GM23338 (cell line): Measurements from ENCODE around the gene SLC45A1. TPM values are rescaled to one million over a fixed set of nuclear protein-coding genes. Genes with fewer than 3 reads are reported as not detected.

Source experiments
- ATAC-seq: fragments of 200-7000 bp; cut with Tn5 transposase; 3 replicates; pipeline ENCODE4 v1.9.1; 2020
- DNase-seq: peaks from one replicate; pipeline ENCODE4 v3.0.0-alpha.2; 2015; ENCODE audit warnings: low spot score
- H2AFZ ChIP-seq: fragments of 200-600 bp; sonication (generic); 2 replicates; pipeline ENCODE4 v1.8.0; 2016; ENCODE audit warnings: antibody characterized with exemption, mild to moderate bottlenecking, moderate library complexity
- H3F3A ChIP-seq: fragments of 200-600 bp; sonication (generic); replicated peaks from 2 replicates; pipeline ENCODE4 v1.8.0; 2017; ENCODE audit warnings: antibody characterized with exemption, mixed run types, low read depth
- H3K27ac ChIP-seq: fragments of 200-600 bp; sonication (generic); 2 replicates; pipeline ENCODE4 v1.6.1; 2016; ENCODE audit warnings: low read depth
- H3K27me3 ChIP-seq: fragments of 200-600 bp; sonication (generic); 2 replicates; pipeline ENCODE4 v1.8.0; 2016; ENCODE audit warnings: mild to moderate bottlenecking, mixed run types, moderate library complexity; ENCODE audit not compliant: insufficient read depth
- H3K36me3 ChIP-seq: fragments of 200-600 bp; sonication (generic); 2 replicates; pipeline ENCODE4 v1.8.0; 2016; ENCODE audit warnings: mild to moderate bottlenecking; ENCODE audit not compliant: insufficient read depth
- H3K4me1 ChIP-seq: fragments of 200-600 bp; sonication (generic); 2 replicates; pipeline ENCODE4 v1.8.0; 2016; ENCODE audit warnings: mild to moderate bottlenecking, moderate library complexity; ENCODE audit not compliant: insufficient read depth
- H3K4me2 ChIP-seq: fragments of 200-600 bp; sonication (generic); 2 replicates; pipeline ENCODE4 v1.7.1; 2017; ENCODE audit warnings: mixed run types
- H3K4me3 ChIP-seq: fragments of 200-600 bp; sonication (generic); 2 replicates; pipeline ENCODE4 v1.6.1; 2016; ENCODE audit warnings: mixed run types
- H3K79me2 ChIP-seq: fragments of 200-600 bp; sonication (generic); replicated peaks from 2 replicates; pipeline ENCODE4 v1.8.0; 2017; ENCODE audit warnings: mild to moderate bottlenecking; ENCODE audit not compliant: insufficient read depth
- H3K9me2 ChIP-seq: fragments of 200-600 bp; sonication (generic); 2 replicates; pipeline ENCODE4 v1.8.0; 2017; ENCODE audit not compliant: insufficient read depth
- H4K20me1 ChIP-seq: fragments of 200-600 bp; sonication (generic); replicated peaks from 2 replicates; pipeline ENCODE4 v1.8.0; 2017; ENCODE audit warnings: mild to moderate bottlenecking; ENCODE audit not compliant: insufficient read depth
- H3K27ac Mint-ChIP-seq: 2 replicates; pipeline ENCODE4 v1.8.0; 2020; ENCODE audit warnings: inconsistent platforms, mild to moderate bottlenecking, moderate library complexity, mixed read lengths
- H3K27me3 Mint-ChIP-seq: 3 replicates; pipeline ENCODE4 v1.8.0; 2022; ENCODE audit warnings: low read depth, mild to moderate bottlenecking, moderate library complexity, mixed read lengths, inconsistent platforms; ENCODE audit not compliant: insufficient read depth, poor library complexity
- H3K36me3 Mint-ChIP-seq: 3 replicates; pipeline ENCODE4 v1.8.0; 2021; ENCODE audit warnings: low read depth, mild to moderate bottlenecking, inconsistent platforms, moderate library complexity, mixed read lengths
- H3K4me1 Mint-ChIP-seq: 3 replicates; pipeline ENCODE4 v1.8.0; 2020; ENCODE audit warnings: mild to moderate bottlenecking, inconsistent platforms, mixed read lengths
- H3K4me3 Mint-ChIP-seq: 3 replicates; pipeline ENCODE4 v1.8.0; 2021; ENCODE audit warnings: moderate library complexity, mild to moderate bottlenecking, inconsistent platforms, mixed read lengths
- H3K9me3 Mint-ChIP-seq: 3 replicates; pipeline ENCODE4 v1.8.0; 2020; ENCODE audit warnings: moderate library complexity, mild to moderate bottlenecking, inconsistent platforms, mixed read lengths
- CREB1 ChIP-seq: fragments of 250-450 bp; sonication (Bioruptor Pico); IDR thresholded peaks from 2 replicates; pipeline ENCODE4 v1.5.0; 2020; ENCODE audit warnings: low read depth, mild to moderate bottlenecking, moderate library complexity
- EZH2 ChIP-seq: fragments of 200-600 bp; sonication (generic); IDR thresholded peaks from one replicate; pipeline ENCODE4 v1.8.0; 2017; ENCODE audit warnings: antibody characterized with exemption, mild to moderate bottlenecking, low read depth; ENCODE audit not compliant: unreplicated experiment
- EZH2phosphoT487 ChIP-seq: fragments of 200-600 bp; sonication (generic); IDR thresholded peaks from one replicate; pipeline ENCODE4 v1.8.1; 2018; ENCODE audit warnings: antibody characterized with exemption; ENCODE audit not compliant: unreplicated experiment
- JUNB ChIP-seq: IDR thresholded peaks from one replicate; pipeline ENCODE4 v1.6.1; 2016; ENCODE audit warnings: antibody characterized with exemption; ENCODE audit not compliant: unreplicated experiment
- NANOG ChIP-seq: IDR thresholded peaks from 2 replicates; pipeline ENCODE4 v1.6.1; 2016; ENCODE audit warnings: antibody characterized with exemption, borderline replicate concordance
- POLR2AphosphoS5 ChIP-seq: IDR thresholded peaks from 2 replicates; pipeline ENCODE4 v1.6.1; 2016; ENCODE audit warnings: antibody characterized with exemption, low read depth
- STAT1 ChIP-seq: IDR thresholded peaks from one replicate; pipeline ENCODE4 v1.6.1; 2016; ENCODE audit warnings: antibody characterized with exemption; ENCODE audit not compliant: unreplicated experiment
- ZNF114 ChIP-seq: fragments of 250-450 bp; sonication (Bioruptor Pico); IDR thresholded peaks from 2 replicates; pipeline ENCODE4 v1.5.0; 2020; ENCODE audit warnings: mild to moderate bottlenecking, moderate library complexity
- ZNF331 ChIP-seq: fragments of 250-450 bp; sonication (Bioruptor Pico); IDR thresholded peaks from 2 replicates; pipeline ENCODE4 v1.5.0; 2020; ENCODE audit warnings: low read depth, mild to moderate bottlenecking, moderate library complexity
- polyA plus RNA-seq: library from polyadenylated mRNA; unstranded; fragments of >200 nt; fragmentation: Nextera tagmentation; extraction: Ambion mirVana; gene quantifications from 2 replicates; pipeline ENCODE4 v1.2.1, GENCODE V29; 2016
- total RNA-seq: library from RNA; depleted of rRNA; stranded (reverse); fragments of >200 nt; shearing (Covaris generic); gene quantifications from 2 replicates; pipeline ENCODE4 v1.2.3, GENCODE V29; 2014
- TF ChIP-seq, protein P1 (sequence below): fragments of 250-450 bp; sonication (Bioruptor Pico); IDR thresholded peaks from 2 replicates; pipeline ENCODE4 v1.5.0; 2020; ENCODE audit warnings: mild to moderate bottlenecking, moderate library complexity
- TF ChIP-seq, protein P2 (sequence below), 2 experiments: fragments of 200-600 bp in 1 of 2; sonication (generic) in 1 of 2; conservative IDR thresholded peaks; 2 replicates each; pipeline versions ENCODE4 v1.5.1 to v1.6.1; 2016 to 2017; ENCODE audit warnings: antibody characterized with exemption in 2 of 2, low read depth in 2 of 2, mild to moderate bottlenecking in 2 of 2, moderate library complexity in 1 of 2
- TF ChIP-seq, protein P3 (sequence below): IDR thresholded peaks from one replicate; pipeline ENCODE4 v1.6.1; 2018; ENCODE audit warnings: antibody characterized with exemption; ENCODE audit not compliant: unreplicated experiment
- TF ChIP-seq, protein P4 (sequence below): IDR thresholded peaks from 2 replicates; pipeline ENCODE4 v1.6.1; 2016; ENCODE audit warnings: antibody characterized with exemption

The SLC45A1 gene
- total and polyA plus RNA-seq, 2 experiments from 2014 or later = 1.3 to 2.3 TPM

DNA sequence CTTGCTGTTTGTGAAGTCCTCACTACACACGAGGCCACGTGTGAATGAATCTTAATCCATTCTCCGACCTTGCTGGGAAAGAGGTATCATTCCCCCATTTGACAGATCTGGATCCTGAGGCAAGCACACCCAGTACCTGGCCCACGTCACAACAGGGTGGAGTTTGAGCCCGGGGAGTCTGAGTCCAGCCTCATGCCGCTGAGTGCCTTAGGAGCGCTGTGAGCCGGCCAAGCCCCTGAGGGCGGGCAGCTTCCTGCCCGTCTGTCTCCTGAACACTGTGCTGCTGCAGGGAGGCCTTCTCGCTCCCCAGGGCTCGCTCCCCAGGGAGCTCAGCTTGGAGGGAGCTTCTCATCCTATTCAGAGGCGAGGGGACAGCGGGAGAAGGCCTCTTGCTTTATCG, 29.7 kb downstream of the SLC45A1 start:
- H3K27ac ChIP-seq = no peak overlapping the region
- Mint-ChIP-seq H3K9me3 (peaks cover 2% of the 10 kb centered on the region; the same call in 2 of the 3 replicates), H3K4me3 (no peak overlapping the region), H3K4me1 (peaks cover 24% of the 10 kb centered on the region), H3K27me3 (peaks cover 26% of the 10 kb centered on the region), H3K36me3 (no peaks in the 10 kb centered on the region), H3K27ac (no peak overlapping the region)
- ATAC-seq (no peak), DNase-seq (no peak)
- H3K4me2 ChIP-seq = no peak overlapping the region
- TF ChIP-seq ZNF114 = no peak
- TF ChIP-seq, protein P1, sequence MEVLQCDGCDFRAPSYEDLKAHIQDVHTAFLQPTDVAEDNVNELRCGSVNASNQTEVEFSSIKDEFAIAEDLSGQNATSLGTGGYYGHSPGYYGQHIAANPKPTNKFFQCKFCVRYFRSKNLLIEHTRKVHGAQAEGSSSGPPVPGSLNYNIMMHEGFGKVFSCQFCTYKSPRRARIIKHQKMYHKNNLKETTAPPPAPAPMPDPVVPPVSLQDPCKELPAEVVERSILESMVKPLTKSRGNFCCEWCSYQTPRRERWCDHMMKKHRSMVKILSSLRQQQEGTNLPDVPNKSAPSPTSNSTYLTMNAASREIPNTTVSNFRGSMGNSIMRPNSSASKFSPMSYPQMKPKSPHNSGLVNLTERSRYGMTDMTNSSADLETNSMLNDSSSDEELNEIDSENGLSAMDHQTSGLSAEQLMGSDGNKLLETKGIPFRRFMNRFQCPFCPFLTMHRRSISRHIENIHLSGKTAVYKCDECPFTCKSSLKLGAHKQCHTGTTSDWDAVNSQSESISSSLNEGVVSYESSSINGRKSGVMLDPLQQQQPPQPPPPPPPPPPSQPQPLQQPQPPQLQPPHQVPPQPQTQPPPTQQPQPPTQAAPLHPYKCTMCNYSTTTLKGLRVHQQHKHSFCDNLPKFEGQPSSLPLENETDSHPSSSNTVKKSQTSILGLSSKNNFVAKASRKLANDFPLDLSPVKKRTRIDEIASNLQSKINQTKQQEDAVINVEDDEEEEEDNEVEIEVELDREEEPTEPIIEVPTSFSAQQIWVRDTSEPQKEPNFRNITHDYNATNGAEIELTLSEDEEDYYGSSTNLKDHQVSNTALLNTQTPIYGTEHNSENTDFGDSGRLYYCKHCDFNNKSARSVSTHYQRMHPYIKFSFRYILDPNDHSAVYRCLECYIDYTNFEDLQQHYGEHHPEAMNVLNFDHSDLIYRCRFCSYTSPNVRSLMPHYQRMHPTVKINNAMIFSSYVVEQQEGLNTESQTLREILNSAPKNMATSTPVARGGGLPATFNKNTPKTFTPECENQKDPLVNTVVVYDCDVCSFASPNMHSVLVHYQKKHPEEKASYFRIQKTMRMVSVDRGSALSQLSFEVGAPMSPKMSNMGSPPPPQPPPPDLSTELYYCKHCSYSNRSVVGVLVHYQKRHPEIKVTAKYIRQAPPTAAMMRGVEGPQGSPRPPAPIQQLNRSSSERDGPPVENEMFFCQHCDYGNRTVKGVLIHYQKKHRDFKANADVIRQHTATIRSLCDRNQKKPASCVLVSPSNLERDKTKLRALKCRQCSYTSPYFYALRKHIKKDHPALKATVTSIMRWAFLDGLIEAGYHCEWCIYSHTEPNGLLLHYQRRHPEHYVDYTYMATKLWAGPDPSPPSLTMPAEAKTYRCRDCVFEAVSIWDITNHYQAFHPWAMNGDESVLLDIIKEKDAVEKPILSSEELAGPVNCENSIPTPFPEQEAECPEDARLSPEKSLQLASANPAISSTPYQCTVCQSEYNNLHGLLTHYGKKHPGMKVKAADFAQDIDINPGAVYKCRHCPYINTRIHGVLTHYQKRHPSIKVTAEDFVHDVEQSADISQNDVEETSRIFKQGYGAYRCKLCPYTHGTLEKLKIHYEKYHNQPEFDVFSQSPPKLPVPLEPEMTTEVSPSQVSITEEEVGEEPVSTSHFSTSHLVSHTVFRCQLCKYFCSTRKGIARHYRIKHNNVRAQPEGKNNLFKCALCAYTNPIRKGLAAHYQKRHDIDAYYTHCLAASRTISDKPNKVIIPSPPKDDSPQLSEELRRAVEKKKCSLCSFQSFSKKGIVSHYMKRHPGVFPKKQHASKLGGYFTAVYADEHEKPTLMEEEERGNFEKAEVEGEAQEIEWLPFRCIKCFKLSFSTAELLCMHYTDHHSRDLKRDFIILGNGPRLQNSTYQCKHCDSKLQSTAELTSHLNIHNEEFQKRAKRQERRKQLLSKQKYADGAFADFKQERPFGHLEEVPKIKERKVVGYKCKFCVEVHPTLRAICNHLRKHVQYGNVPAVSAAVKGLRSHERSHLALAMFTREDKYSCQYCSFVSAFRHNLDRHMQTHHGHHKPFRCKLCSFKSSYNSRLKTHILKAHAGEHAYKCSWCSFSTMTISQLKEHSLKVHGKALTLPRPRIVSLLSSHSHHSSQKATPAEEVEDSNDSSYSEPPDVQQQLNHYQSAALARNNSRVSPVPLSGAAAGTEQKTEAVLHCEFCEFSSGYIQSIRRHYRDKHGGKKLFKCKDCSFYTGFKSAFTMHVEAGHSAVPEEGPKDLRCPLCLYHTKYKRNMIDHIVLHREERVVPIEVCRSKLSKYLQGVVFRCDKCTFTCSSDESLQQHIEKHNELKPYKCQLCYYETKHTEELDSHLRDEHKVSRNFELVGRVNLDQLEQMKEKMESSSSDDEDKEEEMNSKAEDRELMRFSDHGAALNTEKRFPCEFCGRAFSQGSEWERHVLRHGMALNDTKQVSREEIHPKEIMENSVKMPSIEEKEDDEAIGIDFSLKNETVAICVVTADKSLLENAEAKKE (CRISPR knock-in tag) = no peak
- TF ChIP-seq EZH2 = no peak
- no peak for TF ChIP-seq STAT1
- no peak for TF ChIP-seq JUNB
- TF ChIP-seq, protein P2, sequence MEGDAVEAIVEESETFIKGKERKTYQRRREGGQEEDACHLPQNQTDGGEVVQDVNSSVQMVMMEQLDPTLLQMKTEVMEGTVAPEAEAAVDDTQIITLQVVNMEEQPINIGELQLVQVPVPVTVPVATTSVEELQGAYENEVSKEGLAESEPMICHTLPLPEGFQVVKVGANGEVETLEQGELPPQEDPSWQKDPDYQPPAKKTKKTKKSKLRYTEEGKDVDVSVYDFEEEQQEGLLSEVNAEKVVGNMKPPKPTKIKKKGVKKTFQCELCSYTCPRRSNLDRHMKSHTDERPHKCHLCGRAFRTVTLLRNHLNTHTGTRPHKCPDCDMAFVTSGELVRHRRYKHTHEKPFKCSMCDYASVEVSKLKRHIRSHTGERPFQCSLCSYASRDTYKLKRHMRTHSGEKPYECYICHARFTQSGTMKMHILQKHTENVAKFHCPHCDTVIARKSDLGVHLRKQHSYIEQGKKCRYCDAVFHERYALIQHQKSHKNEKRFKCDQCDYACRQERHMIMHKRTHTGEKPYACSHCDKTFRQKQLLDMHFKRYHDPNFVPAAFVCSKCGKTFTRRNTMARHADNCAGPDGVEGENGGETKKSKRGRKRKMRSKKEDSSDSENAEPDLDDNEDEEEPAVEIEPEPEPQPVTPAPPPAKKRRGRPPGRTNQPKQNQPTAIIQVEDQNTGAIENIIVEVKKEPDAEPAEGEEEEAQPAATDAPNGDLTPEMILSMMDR (conservative IDR thresholded peaks at IDR 0.05; ENCODE audit: low read depth in 2 of 2) = no peak
- TF ChIP-seq, protein P3, sequence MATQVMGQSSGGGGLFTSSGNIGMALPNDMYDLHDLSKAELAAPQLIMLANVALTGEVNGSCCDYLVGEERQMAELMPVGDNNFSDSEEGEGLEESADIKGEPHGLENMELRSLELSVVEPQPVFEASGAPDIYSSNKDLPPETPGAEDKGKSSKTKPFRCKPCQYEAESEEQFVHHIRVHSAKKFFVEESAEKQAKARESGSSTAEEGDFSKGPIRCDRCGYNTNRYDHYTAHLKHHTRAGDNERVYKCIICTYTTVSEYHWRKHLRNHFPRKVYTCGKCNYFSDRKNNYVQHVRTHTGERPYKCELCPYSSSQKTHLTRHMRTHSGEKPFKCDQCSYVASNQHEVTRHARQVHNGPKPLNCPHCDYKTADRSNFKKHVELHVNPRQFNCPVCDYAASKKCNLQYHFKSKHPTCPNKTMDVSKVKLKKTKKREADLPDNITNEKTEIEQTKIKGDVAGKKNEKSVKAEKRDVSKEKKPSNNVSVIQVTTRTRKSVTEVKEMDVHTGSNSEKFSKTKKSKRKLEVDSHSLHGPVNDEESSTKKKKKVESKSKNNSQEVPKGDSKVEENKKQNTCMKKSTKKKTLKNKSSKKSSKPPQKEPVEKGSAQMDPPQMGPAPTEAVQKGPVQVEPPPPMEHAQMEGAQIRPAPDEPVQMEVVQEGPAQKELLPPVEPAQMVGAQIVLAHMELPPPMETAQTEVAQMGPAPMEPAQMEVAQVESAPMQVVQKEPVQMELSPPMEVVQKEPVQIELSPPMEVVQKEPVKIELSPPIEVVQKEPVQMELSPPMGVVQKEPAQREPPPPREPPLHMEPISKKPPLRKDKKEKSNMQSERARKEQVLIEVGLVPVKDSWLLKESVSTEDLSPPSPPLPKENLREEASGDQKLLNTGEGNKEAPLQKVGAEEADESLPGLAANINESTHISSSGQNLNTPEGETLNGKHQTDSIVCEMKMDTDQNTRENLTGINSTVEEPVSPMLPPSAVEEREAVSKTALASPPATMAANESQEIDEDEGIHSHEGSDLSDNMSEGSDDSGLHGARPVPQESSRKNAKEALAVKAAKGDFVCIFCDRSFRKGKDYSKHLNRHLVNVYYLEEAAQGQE = no peak
- TF ChIP-seq, protein P4, sequence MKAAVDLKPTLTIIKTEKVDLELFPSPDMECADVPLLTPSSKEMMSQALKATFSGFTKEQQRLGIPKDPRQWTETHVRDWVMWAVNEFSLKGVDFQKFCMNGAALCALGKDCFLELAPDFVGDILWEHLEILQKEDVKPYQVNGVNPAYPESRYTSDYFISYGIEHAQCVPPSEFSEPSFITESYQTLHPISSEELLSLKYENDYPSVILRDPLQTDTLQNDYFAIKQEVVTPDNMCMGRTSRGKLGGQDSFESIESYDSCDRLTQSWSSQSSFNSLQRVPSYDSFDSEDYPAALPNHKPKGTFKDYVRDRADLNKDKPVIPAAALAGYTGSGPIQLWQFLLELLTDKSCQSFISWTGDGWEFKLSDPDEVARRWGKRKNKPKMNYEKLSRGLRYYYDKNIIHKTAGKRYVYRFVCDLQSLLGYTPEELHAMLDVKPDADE = no peak
- TF ChIP-seq POLR2AphosphoS5 = no peak
- TF ChIP-seq CREB1 (CRISPR knock-in tag) = no peak
- TF ChIP-seq EZH2phosphoT487 = no peak
- no peak for TF ChIP-seq ZNF331 (CRISPR knock-in tag)
- TF ChIP-seq NANOG = no peak
- peaks cover 6% of the 10 kb centered on the region; the same call in 1 of the 2 replicates for H3F3A ChIP-seq
- no peaks in the 10 kb centered on the region for H3K27me3 ChIP-seq
- H3K9me2 ChIP-seq = no peaks in the 10 kb centered on the region; the same call in 1 of the 2 replicates
- H3K79me2 ChIP-seq = no peaks in the 10 kb centered on the region
- peaks cover 7% of the 10 kb centered on the region; the same call in 1 of the 2 replicates for H4K20me1 ChIP-seq
- no peak overlapping the region for H3K4me3 ChIP-seq
- H2AFZ ChIP-seq = no peak overlapping the region
- peaks cover 6% of the 10 kb centered on the region; the same call in 1 of the 2 replicates for H3K4me1 ChIP-seq
- no peaks in the 10 kb centered on the region for H3K36me3 ChIP-seq
